Peyer's patch (tissue), 4 donors: ENCODE data around the gene CDON.

Experiments
- CTCF ChIP-seq, 6 experiments: fragments of 450-650 bp in 4 of 6; fragments of 200-600 bp in 2 of 6; sonication (generic) in 1 of 6; IDR thresholded peaks; one replicate each; pipeline ENCODE4 v1.5.1; 2017 to 2019; ENCODE audit warnings: antibody characterized with exemption in 6 of 6, mild to moderate bottlenecking in 3 of 6, moderate library complexity in 1 of 6
- POLR2A ChIP-seq, 2 donors: fragments of 450-650 bp; IDR thresholded peaks; one replicate each; pipeline ENCODE4 v1.5.1; 2017; ENCODE audit warnings: antibody characterized with exemption in 2 of 2, mild to moderate bottlenecking in 2 of 2, moderate library complexity in 2 of 2

DNA sequence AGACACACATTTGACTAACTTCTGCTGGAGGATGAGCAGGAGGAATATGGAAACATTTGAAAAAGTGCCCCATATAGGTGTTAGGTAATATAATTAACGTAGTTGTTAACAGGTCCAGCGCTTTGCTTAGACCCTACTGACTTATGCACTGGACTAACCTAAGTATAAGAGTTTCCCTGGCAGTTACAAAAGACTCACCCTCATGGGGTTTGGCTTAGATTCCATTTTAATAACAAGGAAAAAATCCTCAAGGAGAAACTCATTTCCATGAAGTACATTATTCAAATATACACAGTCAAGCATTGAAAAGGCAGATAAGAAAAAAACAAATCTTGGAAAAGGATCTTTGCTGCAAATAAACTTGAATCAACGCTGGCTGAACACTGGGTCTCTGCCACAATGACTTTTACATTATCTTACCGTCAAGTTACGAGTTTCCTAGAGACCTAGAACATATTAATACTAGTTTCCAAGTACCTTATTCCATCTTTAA is 27.7 kb downstream of the CDON start:
- TF ChIP-seq CTCF (IDR thresholded peaks at IDR 0.05) (no peak), POLR2A (IDR thresholded peaks at IDR 0.05) (no peak)
